ENCODE measurements around the gene IFRD2.
"Not testable (repeated sequence)": the region's sequence is repeated elsewhere in the genome, so short reads cannot be mapped to it uniquely, and the experiment has no call there.

The IFRD2 gene

DNA sequence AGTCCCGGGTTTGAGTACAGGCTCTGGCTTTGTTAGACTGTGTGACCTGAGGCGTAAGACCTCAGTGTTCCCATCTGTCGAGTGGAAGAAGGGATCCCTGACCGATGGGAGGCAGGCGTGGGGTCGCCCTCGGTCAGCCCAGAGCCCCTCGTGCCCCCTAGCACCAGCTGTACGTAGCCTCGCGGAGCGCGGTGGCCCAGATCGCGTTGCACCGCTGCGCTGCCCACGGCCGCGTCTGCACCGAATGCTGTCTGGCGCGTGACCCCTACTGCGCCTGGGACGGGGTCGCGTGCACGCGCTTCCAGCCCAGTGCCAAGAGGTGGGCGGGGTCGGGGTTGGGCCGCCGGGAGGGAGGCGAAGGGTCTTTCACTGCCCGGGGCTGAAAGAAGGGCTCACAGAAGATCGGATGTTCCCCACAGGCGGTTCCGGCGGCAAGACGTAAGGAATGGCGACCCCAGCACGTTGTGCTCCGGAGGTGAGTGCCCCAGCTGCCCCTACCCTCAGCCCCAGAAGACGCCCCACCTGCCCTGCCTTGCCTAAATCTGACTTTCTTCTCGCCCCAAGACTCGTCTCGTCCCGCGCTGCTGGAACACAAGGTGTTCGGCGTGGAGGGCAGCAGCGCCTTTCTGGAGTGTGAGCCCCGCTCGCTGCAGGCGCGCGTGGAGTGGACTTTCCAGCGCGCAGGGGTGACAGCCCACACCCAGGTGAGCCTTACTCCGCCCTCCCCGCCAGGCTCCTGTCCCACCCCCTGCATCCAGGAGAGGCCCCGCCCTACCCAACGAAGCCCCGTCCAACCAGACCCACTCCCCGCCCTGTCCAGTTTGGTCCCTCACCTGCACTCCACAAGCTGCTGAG, 16.9 kb downstream of the IFRD2 start:
- Histone ChIP-seq H3K4me3 (ENCODE audit: low read depth, low read length) (no peak overlapping the region), H3K36me3 (no peaks in the 10 kb centered on the region), H3K27me3 (peaks cover 43% of the 10 kb centered on the region), H3K4me1 (no peaks in the 10 kb centered on the region), H3K9me3 (no peaks in the 10 kb centered on the region)
- TF ChIP-seq CTCF (IDR thresholded peaks at IDR 0.05; ENCODE audit: low read depth, low read length) = no peak
- DNase-seq = no peak

DNA sequence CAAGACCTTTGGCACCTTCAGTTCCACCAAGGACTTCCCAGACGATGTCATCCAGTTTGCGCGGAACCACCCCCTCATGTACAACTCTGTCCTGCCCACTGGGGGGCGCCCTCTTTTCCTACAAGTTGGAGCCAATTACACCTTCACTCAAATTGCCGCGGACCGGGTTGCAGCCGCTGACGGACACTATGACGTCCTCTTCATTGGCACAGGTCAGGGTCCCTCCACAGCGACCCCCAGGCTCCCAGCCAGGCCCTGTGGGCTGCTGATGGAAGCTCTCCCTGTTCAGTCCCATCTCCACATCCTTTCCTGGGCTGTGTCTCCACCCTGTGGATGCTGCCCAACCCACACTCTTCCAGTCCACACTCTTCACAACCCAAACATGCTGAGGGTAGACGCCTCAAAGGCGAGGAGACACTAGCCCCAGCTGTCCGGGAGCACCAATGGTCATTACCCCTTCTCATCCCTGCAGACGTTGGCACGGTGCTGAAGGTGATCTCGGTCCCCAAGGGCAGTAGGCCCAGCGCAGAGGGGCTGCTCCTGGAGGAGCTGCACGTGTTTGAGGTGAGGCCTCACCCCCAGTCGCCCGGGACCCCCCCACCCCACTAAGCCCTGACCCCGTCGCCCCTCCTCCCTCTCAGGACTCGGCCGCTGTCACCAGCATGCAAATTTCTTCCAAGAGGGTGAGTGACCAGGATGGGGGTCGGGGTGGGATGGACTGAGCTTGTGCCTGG, 17.7 kb downstream of the IFRD2 start:
- Histone ChIP-seq H3K4me3 (ENCODE audit: low read depth, low read length) (no peak overlapping the region), H3K4me1 (no peaks in the 10 kb centered on the region), H3K36me3 (no peaks in the 10 kb centered on the region), H3K9me3 (no peaks in the 10 kb centered on the region), H3K27me3 (peaks cover 43% of the 10 kb centered on the region)
- peak; percentile 55 for DNase-seq
- peak; percentile 73 for TF ChIP-seq CTCF (IDR thresholded peaks at IDR 0.05; ENCODE audit: low read depth, low read length)

GRCh38 chr3:50273689-50274065, 18.6 kb downstream of the IFRD2 start:
- Histone ChIP-seq H3K4me1 (no peaks in the 10 kb centered on the region), H3K27me3 (peaks cover 43% of the 10 kb centered on the region)
- TF ChIP-seq CTCF (IDR thresholded peaks at IDR 0.05; ENCODE audit: low read depth, low read length) = no peak

GRCh38 chr3:50272911-50273688, 19.1 kb downstream of the IFRD2 start:
- no peaks in the 10 kb centered on the region for H3K9me3 ChIP-seq
- DNase-seq = peak; percentile 71
- H3K4me1 ChIP-seq = no peaks in the 10 kb centered on the region
- H3K4me3 ChIP-seq (ENCODE audit: low read depth, low read length) = no peak overlapping the region
- peaks cover 43% of the 10 kb centered on the region for H3K27me3 ChIP-seq
- no peaks in the 10 kb centered on the region for H3K36me3 ChIP-seq
- peak; percentile 76 for TF ChIP-seq CTCF (IDR thresholded peaks at IDR 0.05; ENCODE audit: low read depth, low read length)

More at GRCh38 chr3:50273689-50274065, 18.6 kb downstream of the IFRD2 start:
- no peak for DNase-seq
- Histone ChIP-seq H3K9me3 (no peaks in the 10 kb centered on the region), H3K36me3 (no peaks in the 10 kb centered on the region), H3K4me3 (ENCODE audit: low read depth, low read length) (no peak overlapping the region)

DNA sequence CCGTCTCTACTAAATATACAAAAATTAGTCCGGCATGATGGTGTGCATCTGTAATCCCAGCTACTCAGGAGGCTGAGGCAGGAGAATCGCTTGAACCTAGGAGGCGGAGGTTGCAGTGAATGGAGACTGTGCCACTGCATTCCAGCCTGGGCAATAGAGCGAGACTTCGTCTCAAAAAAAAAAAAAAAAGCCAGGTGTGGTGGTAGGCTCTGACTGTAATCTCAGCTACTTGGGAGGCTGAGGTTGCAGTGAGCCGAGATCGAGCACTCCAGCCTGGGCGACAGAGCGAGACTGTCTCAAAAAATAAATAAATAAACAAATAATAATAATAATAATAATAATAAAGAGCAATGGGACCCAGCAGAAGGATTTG, 19.7 kb downstream of the IFRD2 start:
- not testable (repeated sequence) for H3K9me3 ChIP-seq; H3K4me1 ChIP-seq; DNase-seq; H3K4me3 ChIP-seq (ENCODE audit: low read depth, low read length); H3K36me3 ChIP-seq
- peaks cover 43% of the 10 kb centered on the region for H3K27me3 ChIP-seq

DNA sequence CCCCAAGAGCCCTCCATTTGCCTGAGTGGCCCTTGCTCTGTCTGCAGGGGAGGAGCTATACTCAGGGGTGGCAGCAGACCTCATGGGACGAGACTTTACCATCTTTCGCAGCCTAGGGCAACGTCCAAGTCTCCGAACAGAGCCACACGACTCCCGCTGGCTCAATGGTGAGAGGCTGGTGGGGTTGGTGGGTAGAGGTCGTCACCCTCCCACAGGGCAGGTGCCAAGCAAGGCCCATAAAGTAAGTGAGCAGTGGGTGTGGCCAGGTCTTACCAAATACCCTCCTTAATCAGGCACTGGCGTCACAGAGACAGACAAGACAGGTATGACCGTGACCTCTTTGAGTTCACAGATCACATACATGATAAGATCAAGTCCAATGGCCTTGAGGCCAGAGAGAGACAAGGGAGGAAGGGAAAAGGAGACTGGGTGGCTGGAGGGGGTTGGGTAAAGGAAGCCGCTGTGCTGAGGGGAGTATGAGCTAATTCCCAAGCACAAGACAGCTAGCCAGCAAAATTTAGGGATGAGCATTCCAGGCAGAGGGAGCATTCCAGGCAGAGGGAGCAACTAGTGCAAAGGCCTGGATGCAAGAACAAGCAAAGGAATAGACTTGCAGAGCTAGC, 20.8 kb downstream of the IFRD2 start:
- no peaks in the 10 kb centered on the region for H3K4me1 ChIP-seq
- H3K4me3 ChIP-seq (ENCODE audit: low read depth, low read length) = no peak overlapping the region
- TF ChIP-seq CTCF (IDR thresholded peaks at IDR 0.05; ENCODE audit: low read depth, low read length) = no peak
- peaks cover 35% of the 10 kb centered on the region for H3K27me3 ChIP-seq
- H3K9me3 ChIP-seq = no peaks in the 10 kb centered on the region
- no peaks in the 10 kb centered on the region for H3K36me3 ChIP-seq
- DNase-seq = no peak
